GM21737 (cell line): ENCODE data around the gene TNFAIP8L1.
"Not testable (repeated sequence)": the region's sequence is repeated elsewhere in the genome, so short reads cannot be mapped to it uniquely, and the experiment has no call there.

Experiments used
- ATAC-seq: cut with Tn5 transposase; IDR thresholded peaks from one replicate; pipeline ENCODE4 v1.9.1; 2021; ENCODE audit warnings: mild to moderate bottlenecking, moderate library complexity; ENCODE audit not compliant: unreplicated experiment

Gene TNFAIP8L1

GRCh38 chr19:4638828-4639530 is at the start of gene TNFAIP8L1:
Gene TNFAIP8L1, plus strand, starts transcription at chr19:4639516. Its CDS starts 12,354 bp downstream, at chr19:4651870.
- peak; percentile 77 for ATAC-seq

GRCh38 chr19:4589579-4590410 is 49.5 kb upstream of the TNFAIP8L1 start:
- no peak for ATAC-seq

- no peak for ATAC-seq
These were observed 48.8 kb upstream of the TNFAIP8L1 start for GRCh38 chr19:4590559-4590958.

- no peak for ATAC-seq
These were observed 48.0 kb upstream of the TNFAIP8L1 start for GRCh38 chr19:4591320-4591719.

GRCh38 chr19:4592445-4592844 is 46.9 kb upstream of the TNFAIP8L1 start:
- ATAC-seq, result no peak

- no peak for ATAC-seq
These were observed 45.9 kb upstream of the TNFAIP8L1 start for GRCh38 chr19:4593409-4593851.

GRCh38 chr19:4594201-4594600 is 45.1 kb upstream of the TNFAIP8L1 start:
- no peak for ATAC-seq

GRCh38 chr19:4595158-4595557 is 44.2 kb upstream of the TNFAIP8L1 start:
- ATAC-seq, result not testable (repeated sequence)

GRCh38 chr19:4596033-4596904 is 43.0 kb upstream of the TNFAIP8L1 start:
- no peak for ATAC-seq

- no peak for ATAC-seq
These were observed 41.9 kb upstream of the TNFAIP8L1 start for GRCh38 chr19:4597278-4597974.

- ATAC-seq, result no peak
These were observed 41.2 kb upstream of the TNFAIP8L1 start for GRCh38 chr19:4597975-4598671.

GRCh38 chr19:4598712-4599111 is 40.6 kb upstream of the TNFAIP8L1 start:
- no peak for ATAC-seq

- ATAC-seq, result no peak
These were observed 39.2 kb upstream of the TNFAIP8L1 start for GRCh38 chr19:4600082-4600481.

- no peak for ATAC-seq
These were observed 38.4 kb upstream of the TNFAIP8L1 start for GRCh38 chr19:4600893-4601292.

- ATAC-seq, result no peak
These were observed 37.0 kb upstream of the TNFAIP8L1 start for GRCh38 chr19:4602173-4602788.

- ATAC-seq, result no peak
These were observed 36.4 kb upstream of the TNFAIP8L1 start for GRCh38 chr19:4602915-4603314.

- no peak for ATAC-seq
These were observed 34.4 kb upstream of the TNFAIP8L1 start for GRCh38 chr19:4604912-4605311.

- ATAC-seq, result no peak
These were observed 33.1 kb upstream of the TNFAIP8L1 start for GRCh38 chr19:4606181-4606580.

- no peak for ATAC-seq
These were observed 32.2 kb upstream of the TNFAIP8L1 start for GRCh38 chr19:4606921-4607678.
